GM21576 (cell line): ENCODE results near the gene TMTC1.
A peak's percentile ranks its signal among the peaks of the same experiment; 100 is the strongest.
"Not testable (repeated sequence)": the region's sequence is repeated elsewhere in the genome, so short reads cannot be mapped to it uniquely, and the experiment has no call there.

Experiments
- ATAC-seq: cut with Tn5 transposase; IDR thresholded peaks from one replicate; pipeline ENCODE4 v1.9.1; 2021; ENCODE audit warnings: mild to moderate bottlenecking, moderate library complexity; ENCODE audit not compliant: unreplicated experiment

The TMTC1 gene

GRCh38 chr12:29783773-29784666 is at the start of gene TMTC1:
Gene TMTC1 (minus strand): TSS chr12:29783942. CDS start chr12:29783751, 191 bp downstream.
- ATAC-seq, result no peak

- ATAC-seq, result no peak
These were observed 47.4 kb upstream of the TMTC1 start for GRCh38 chr12:29831173-29831572.

GRCh38 chr12:29830391-29830790 is 46.6 kb upstream of the TMTC1 start:
- ATAC-seq, result no peak

GRCh38 chr12:29818916-29819623 is 35.3 kb upstream of the TMTC1 start:
- no peak for ATAC-seq

- no peak for ATAC-seq
These were observed 33.4 kb upstream of the TMTC1 start for GRCh38 chr12:29816874-29817725.

GRCh38 chr12:29809616-29810361 is 26.0 kb upstream of the TMTC1 start:
- ATAC-seq, result not testable (repeated sequence)

- ATAC-seq, result no peak
These were observed 23.4 kb upstream of the TMTC1 start for GRCh38 chr12:29807129-29807528.

GRCh38 chr12:29804019-29804418 is 20.3 kb upstream of the TMTC1 start:
- no peak for ATAC-seq

GRCh38 chr12:29799591-29799990 is 15.8 kb upstream of the TMTC1 start:
- no peak for ATAC-seq

GRCh38 chr12:29797565-29798355 is 14.0 kb upstream of the TMTC1 start:
- ATAC-seq, result no peak

- ATAC-seq, result no peak
These were observed 13.1 kb upstream of the TMTC1 start for GRCh38 chr12:29796823-29797263.

GRCh38 chr12:29795715-29796114 is 12.0 kb upstream of the TMTC1 start:
- ATAC-seq, result no peak

- no peak for ATAC-seq
These were observed 11.1 kb upstream of the TMTC1 start for GRCh38 chr12:29794862-29795261.

GRCh38 chr12:29792853-29793252 is 9.1 kb upstream of the TMTC1 start:
- no peak for ATAC-seq

- no peak for ATAC-seq
These were observed 8.4 kb upstream of the TMTC1 start for GRCh38 chr12:29792132-29792531.

GRCh38 chr12:29782871-29783772 is 620 bp downstream of the TMTC1 start:
- ATAC-seq, result peak; percentile 14

GRCh38 chr12:29782285-29782870 is 1.4 kb downstream of the TMTC1 start:
- peak; percentile 52 for ATAC-seq

- ATAC-seq, result peak; percentile 13
These were observed 2.0 kb downstream of the TMTC1 start for GRCh38 chr12:29781705-29782266.
